Lung (tissue), 16 donors: ENCODE results near the gene ATAT1. TPM values are rescaled to one million over a fixed set of nuclear protein-coding genes. Genes with fewer than 3 reads are reported as not detected.
A peak's percentile ranks its signal among the peaks of the same experiment; 100 is the strongest.

ENCODE experiments used
- ATAC-seq: fragments of 200-7000 bp; cut with Tn5 transposase; one replicate; pipeline ENCODE4 v1.9.1; 2020; ENCODE audit warnings: moderate number of reproducible peaks; ENCODE audit not compliant: insufficient read depth, low FRiP score
- DNase-seq, 3 donors: peaks; one replicate each; pipeline ENCODE4 v3.0.0-alpha.2; 2013 to 2017
- H3K27ac ChIP-seq, 2 donors: one replicate each; pipeline ENCODE4 v1.5.1; 2013; ENCODE audit warnings: mild to moderate bottlenecking in 2 of 2, moderate library complexity in 2 of 2, control low read depth in 1 of 2, inconsistent platforms in 1 of 2, low read depth in 1 of 2, low read length in 1 of 2
- H3K27me3 ChIP-seq, 3 donors: one replicate each; pipeline ENCODE4 v1.5.1; 2013; ENCODE audit warnings: low read length in 2 of 3; ENCODE audit not compliant: control insufficient read depth in 3 of 3, insufficient read depth in 3 of 3
- H3K36me3 ChIP-seq, 4 donors: one replicate each; pipeline ENCODE4 v1.5.1; 2013; ENCODE audit warnings: low read length in 4 of 4, mild to moderate bottlenecking in 1 of 4, moderate library complexity in 1 of 4; ENCODE audit not compliant: control insufficient read depth in 4 of 4, insufficient read depth in 4 of 4
- H3K4me1 ChIP-seq, 5 donors: one replicate each; pipeline ENCODE4 v1.5.1; 2013; ENCODE audit warnings: low read length in 5 of 5, mild to moderate bottlenecking in 2 of 5, moderate library complexity in 1 of 5; ENCODE audit not compliant: control insufficient read depth in 5 of 5, insufficient read depth in 5 of 5
- H3K4me3 ChIP-seq: one replicate; pipeline ENCODE4 v1.5.1; 2013; ENCODE audit warnings: mild to moderate bottlenecking, control low read depth, moderate library complexity
- H3K9ac ChIP-seq, 2 donors: one replicate each; pipeline ENCODE4 v1.5.1; 2013; ENCODE audit warnings: low read length in 2 of 2, control low read depth in 1 of 2; ENCODE audit not compliant: insufficient read depth in 1 of 2
- H3K9me3 ChIP-seq, 4 donors: one replicate each; pipeline ENCODE4 v1.5.1; 2013; ENCODE audit warnings: low read length in 3 of 4, mild to moderate bottlenecking in 1 of 4, moderate library complexity in 1 of 4; ENCODE audit not compliant: control insufficient read depth in 4 of 4, insufficient read depth in 3 of 4
- CTCF ChIP-seq: IDR thresholded peaks from 2 replicates; pipeline ENCODE4 v1.5.1; 2012; ENCODE audit warnings: mild to moderate bottlenecking; ENCODE audit errors: control extremely low read depth, extremely low read depth
- WGBS, 2 donors: extraction: QIAGEN DNeasy Blood & Tissue Kit; methylation state at CpG; one replicate each; pipeline ENCODE4 v1.1.7; 2013; 5-methylcytosine and 5-hydroxymethylcytosine counted together
- long read RNA-seq, 5 donors: transcript quantifications; one replicate each; lab custom pipeline, GENCODE V29; 2026
- polyA plus RNA-seq, 2 donors: library from polyadenylated mRNA; stranded (reverse); fragments of 200-250 nt; gene quantifications; one replicate each; pipeline ENCODE4 v1.2.1, GENCODE V29; 2013
- total RNA-seq, 2 donors: library from RNA; depleted of rRNA in 1 of 2; stranded (reverse); fragments of >200 nt in 1 of 2; gene quantifications; one replicate each; pipeline ENCODE4 v1.2.1, GENCODE V29; 2014 to 2021
- donor health status: control.
- donor health status: control.
- donor health status: Bipolar disorder and iron deficiency.
- donor health status: healthy.
- donor health status: DM: yes; HTN: yes; CAD: no.

ATAT1 gene
- total RNA-seq (10 to 100 TPM; 10.1 to 13.3 TPM), polyA plus RNA-seq (1 to 10 TPM; 5.5 to 5.6 TPM)
- long read RNA-seq, donor 1, partial matches to known transcripts: 88 of 138 reads
- long read RNA-seq, donor 1, other reads (novel, unspliced or antisense): 38 of 138 reads
- long read RNA-seq, donor 2, partial matches to known transcripts: 10 of 17 reads
- long read RNA-seq, donor 2, other reads (novel, unspliced or antisense): 0 of 17 reads
- long read RNA-seq, donor 3, transcript ATAT1-205 (10 exons, 2,646 nt): major isoform, 6 of 9 reads
- long read RNA-seq, donor 3, partial matches to known transcripts: 0 of 9 reads
- long read RNA-seq, donor 3, other reads (novel, unspliced or antisense): 0 of 9 reads
- long read RNA-seq, donor 4, partial matches to known transcripts: 8 of 13 reads
- long read RNA-seq, donor 4, other reads (novel, unspliced or antisense): 0 of 13 reads
- long read RNA-seq, donor 5, partial matches to known transcripts: 17 of 28 reads
- long read RNA-seq, donor 5, other reads (novel, unspliced or antisense): 0 of 28 reads

- H3K27me3 ChIP-seq: no peaks in the 10 kb centered on the region
- no peaks in the 10 kb centered on the region for H3K9me3 ChIP-seq
- peaks cover 0 to 17% (median 5%) of the 10 kb centered on the region in 5 donors for H3K4me1 ChIP-seq
- peak; percentile 90 to 92 (median 90) for DNase-seq
- WGBS, 2 donors: 3 to 5% methylated on average over 35 to 36 of the region's 36 CpGs
- H3K27ac ChIP-seq: peak within 1 kb of the TSS; percentile 82 to 92
- peak within 1 kb of the TSS; percentile 56 for H3K4me3 ChIP-seq
- H3K36me3 ChIP-seq: peaks cover 19 to 56% (median 23%) of the 10 kb centered on the region in 4 donors
- ATAC-seq: peak; percentile 83
- H3K9ac ChIP-seq: peak within 1 kb of the TSS; percentile 99
- peak; percentile 13 for TF ChIP-seq CTCF
Observed at GRCh38 chr6:30626484-30627366, at the start of gene ATAT1. TSS of gene ATAT1 (plus strand) at chr6:30626874.

- no peak for TF ChIP-seq CTCF
- Histone ChIP-seq H3K4me3 (no peak overlapping the region), H3K27ac (no peak overlapping the region), H3K4me1 (peaks cover 0 to 3% (median 0%) of the 10 kb centered on the region in 5 donors), H3K36me3 (peaks cover 31 to 50% (median 38%) of the 10 kb centered on the region in 4 donors), H3K9ac (no peak overlapping the region), H3K27me3 (no peaks in the 10 kb centered on the region), H3K9me3 (no peaks in the 10 kb centered on the region)
- DNase-seq (no peak), ATAC-seq (no peak)
- 97 to 98% methylated on average over 8 of the region's 8 CpGs for WGBS, 2 donors
Observed at GRCh38 chr6:30578051-30578450, 48.6 kb upstream of the ATAT1 start.

DNA sequence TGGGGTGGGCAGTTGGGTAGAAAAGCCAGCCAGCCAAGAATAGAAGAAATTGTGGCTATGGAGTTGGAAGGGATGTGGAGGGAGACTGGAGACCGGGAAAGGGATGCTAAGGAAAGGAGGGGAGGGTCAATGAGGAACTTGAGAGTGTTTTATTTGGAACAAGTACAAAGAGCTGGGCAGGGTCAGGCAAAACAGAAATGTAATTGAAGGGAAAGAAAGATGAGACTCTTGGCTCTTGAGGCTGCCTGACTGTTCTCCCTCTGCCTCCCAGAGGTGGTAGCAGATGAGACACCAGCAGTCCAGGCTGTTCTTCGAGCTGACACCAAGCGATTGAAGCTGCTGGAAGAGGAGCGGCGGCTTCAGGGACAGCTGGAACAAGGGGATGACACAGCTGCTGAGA is 42.8 kb upstream of the ATAT1 start:
- Histone ChIP-seq H3K36me3 (peaks cover 53 to 74% (median 57%) of the 10 kb centered on the region in 4 donors), H3K4me3 (no peak overlapping the region), H3K27me3 (no peaks in the 10 kb centered on the region), H3K4me1 (no peaks in the 10 kb centered on the region), H3K27ac (no peak overlapping the region), H3K9ac (no peak overlapping the region), H3K9me3 (no peaks in the 10 kb centered on the region)
- no peak for ATAC-seq
- TF ChIP-seq CTCF: no peak
- 89 to 97% methylated on average over 5 of the region's 5 CpGs for WGBS, 2 donors
- DNase-seq: no peak
